NCI-H1092 treated with DMSO at 0.1 percent for 48 hours (cell line): ENCODE measurements around the gene KIR2DL1.
"Not testable (repeated sequence)": the region's sequence is repeated elsewhere in the genome, so short reads cannot be mapped to it uniquely, and the experiment has no call there.

Source experiments
- DNase-seq: peaks from one replicate; lab custom pipeline; 2025; lab: John Stamatoyannopoulos, UW

Gene KIR2DL1

GRCh38 chr19:54824416-54824815 lies 54.8 kb downstream of the KIR2DL1 start:
- not testable (repeated sequence) for DNase-seq

GRCh38 chr19:54825326-54825725 lies 55.7 kb downstream of the KIR2DL1 start:
- DNase-seq: not testable (repeated sequence)

- not testable (repeated sequence) for DNase-seq
Measured at GRCh38 chr19:54828064-54828463, 58.5 kb downstream of the KIR2DL1 start.

DNA sequence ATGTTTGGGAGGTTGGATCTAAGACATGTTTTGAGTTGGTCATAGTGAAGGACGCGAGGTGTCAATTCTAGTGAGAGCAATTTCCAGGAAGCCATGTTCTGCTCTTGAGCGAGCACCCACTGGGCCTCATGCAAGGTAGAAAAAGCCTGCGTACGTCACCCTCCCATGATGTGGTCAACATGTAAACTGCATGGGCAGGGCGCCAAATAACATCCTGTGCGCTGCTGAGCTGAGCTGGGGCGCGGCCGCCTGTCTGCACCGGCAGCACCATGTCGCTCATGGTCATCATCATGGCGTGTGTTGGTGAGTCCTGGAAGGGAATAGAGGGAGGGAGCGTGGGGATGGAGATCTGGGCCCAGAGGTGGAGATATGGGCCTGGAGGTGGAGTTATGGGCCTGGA lies 62.9 kb downstream of the KIR2DL1 start, which contains the start of gene KIR2DS4:
TSS of gene KIR2DS4 (plus strand) at position 181 of the 400 bp plus-strand sequence.
- not testable (repeated sequence) for DNase-seq
